GM23248 (cell line): Measurements from ENCODE around the gene TNS3.

Experiments
- EZH2 ChIP-seq: fragments of 200-600 bp; sonication (generic); IDR thresholded peaks from 2 replicates; pipeline ENCODE4 v1.6.1; 2018; ENCODE audit warnings: antibody characterized with exemption, mild to moderate bottlenecking; ENCODE audit not compliant: insufficient read depth, poor library complexity, severe bottlenecking
- EZH2phosphoT487 ChIP-seq: fragments of 200-600 bp; sonication (generic); IDR thresholded peaks from 2 replicates; pipeline ENCODE4 v1.6.1; 2018; ENCODE audit warnings: antibody characterized with exemption, moderate library complexity, mild to moderate bottlenecking, low read depth; ENCODE audit not compliant: insufficient read depth

- no peak for TF ChIP-seq EZH2
- no peak for TF ChIP-seq EZH2phosphoT487
These were observed 126.1 kb downstream of the TNS3 start for GRCh38 chr7:47455872-47456185.
